Limb (tissue), 2 donors: ENCODE data around the gene DRD2.

Source experiments
- DNase-seq, 2 donors: peaks; one replicate each; pipeline ENCODE4 v3.0.0-alpha.2; 2016; ENCODE audit errors: extremely low spot score in 2 of 2

Gene DRD2

DNA sequence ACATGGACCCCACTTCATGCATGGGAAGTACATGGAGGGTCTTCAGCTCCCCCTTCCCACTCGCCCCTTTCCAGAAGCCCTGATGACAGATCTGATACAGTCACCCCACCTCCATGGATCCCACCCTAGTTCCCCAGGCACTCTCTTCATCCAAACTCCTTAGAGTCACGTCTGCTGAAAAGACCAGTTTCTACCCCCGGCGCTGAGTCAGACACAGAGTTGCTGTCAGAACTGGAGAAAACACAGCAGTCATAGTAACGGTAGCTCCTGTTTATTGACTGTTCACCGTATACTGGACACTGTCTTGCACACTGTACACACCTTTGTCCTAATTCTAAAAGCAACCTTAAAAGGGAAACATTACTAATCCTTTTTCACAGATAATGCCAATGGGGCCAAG lies 29.1 kb downstream of the DRD2 start:
- no peak for DNase-seq

DNA sequence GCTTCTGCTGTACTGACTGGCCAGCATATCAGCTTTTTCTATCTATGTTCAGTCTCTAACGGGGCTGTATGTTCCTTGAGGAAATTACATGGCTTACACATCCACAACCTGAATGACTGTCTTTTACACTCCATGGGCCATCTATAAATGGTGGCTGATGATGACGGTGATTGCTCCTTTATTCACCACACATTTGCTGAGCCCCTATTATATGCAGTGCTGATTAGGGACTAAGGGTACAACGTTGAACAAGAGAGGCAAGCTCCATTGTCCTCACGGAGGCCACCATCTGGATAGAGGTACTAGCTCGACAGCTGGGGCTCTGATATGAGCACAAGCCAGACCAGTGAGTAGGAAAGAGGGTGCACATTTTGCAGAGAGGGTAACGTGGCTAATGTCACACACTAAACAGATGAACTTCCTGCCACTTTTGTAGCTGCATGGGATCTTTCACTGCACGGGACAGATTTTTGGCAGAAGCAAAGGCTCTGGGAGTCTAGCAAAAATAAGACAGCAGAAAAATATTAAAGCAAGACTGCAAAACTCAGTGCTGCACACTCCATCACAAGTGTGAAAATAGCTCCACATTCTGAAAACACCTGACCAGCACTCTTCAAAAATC lies 30.6 kb downstream of the DRD2 start:
- DNase-seq = no peak

DNA sequence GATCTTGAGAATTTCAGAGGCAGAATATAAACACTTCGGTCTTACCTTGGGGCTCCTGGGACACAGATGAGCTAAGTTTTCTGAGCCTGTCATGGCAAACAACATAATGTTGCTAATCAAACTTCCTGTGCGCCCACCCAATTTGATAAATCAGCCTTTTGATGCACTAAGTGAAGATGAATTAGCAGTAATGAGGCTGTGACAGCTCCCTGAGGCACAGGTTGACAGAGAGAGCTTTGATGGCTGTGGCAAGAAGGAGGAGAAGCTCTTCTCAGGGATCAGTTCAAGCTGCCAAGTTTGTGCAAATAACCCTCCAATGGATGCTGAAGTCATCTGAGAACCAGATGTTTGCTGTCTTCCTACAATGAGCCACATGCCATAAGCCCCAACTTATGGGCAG lies 34.4 kb downstream of the DRD2 start:
- DNase-seq = no peak

DNA sequence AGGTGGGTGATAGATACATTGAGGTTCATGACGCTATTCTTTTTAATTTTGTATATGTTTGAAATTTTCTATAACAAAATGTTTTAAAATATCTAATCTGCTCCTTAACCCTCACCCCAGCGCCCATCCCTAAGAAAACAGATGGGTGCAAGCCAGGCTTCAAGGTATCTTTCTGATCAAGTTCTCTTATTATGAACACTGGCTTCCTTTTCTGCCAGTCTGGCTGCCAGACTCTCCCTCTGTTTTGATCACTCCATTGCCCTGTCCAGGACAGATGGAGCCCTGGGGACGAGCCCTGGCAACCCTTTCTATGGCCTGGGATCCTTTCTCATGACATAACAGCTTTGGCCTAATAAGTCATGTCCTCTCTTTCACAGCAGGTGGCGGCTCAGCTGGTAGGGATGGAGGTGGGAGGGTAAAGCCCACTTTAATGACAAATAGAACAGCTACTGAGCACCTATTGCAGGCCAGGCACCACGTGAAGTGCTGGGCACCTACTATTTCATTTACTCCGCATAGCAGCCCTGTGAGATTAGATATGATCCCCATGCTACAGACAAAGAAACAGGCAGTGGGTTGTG lies 38.4 kb downstream of the DRD2 start:
- DNase-seq = no peak

DNA sequence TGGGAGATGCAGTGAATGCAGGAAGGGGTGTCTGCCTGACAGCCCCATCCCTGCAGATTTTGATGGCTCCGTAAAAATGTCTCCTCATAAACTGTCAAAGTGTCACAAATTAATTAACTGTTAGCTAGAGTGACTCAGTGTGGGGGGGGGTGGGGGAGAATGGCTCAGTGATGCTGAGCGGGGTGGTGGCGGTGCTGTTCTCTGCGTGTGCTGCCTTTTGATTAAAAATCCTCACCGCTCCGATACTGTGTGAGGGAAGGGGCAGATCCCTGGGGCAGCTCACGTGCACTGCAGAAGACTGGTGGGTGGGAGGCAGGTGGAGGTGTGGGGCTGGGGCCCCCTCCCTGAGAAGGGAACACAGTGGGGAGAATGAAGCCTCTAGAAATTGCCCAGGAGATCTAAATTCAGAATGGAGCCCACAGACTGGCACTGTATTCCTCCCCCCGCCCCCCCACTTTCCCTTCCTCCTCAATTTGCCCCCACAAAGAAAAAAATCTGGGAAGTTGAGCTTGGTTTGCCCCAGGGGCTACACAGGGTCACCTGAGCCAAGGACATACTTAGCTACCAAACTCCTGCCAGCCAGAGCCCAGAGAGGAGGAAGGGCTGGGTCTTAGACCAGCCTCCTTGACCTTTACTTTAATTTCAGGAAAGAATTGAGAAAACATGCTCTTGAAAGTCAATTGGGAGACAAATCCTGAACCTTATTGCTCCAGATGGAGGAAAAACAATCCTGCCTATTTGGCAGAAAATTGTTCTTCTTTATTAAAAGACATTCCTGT lies 39.8 kb downstream of the DRD2 start:
- DNase-seq = no peak

GRCh38 chr11:113431746-113432145 lies 43.5 kb downstream of the DRD2 start:
- DNase-seq = no peak

- DNase-seq = no peak
Observed at GRCh38 chr11:113426686-113427085, 48.5 kb downstream of the DRD2 start.

- DNase-seq = no peak
Observed at GRCh38 chr11:113420808-113421207, 54.4 kb downstream of the DRD2 start.

- DNase-seq = no peak
Observed at GRCh38 chr11:113419454-113420003, 55.7 kb downstream of the DRD2 start.

- DNase-seq = no peak
Observed at GRCh38 chr11:113417428-113417827, 57.8 kb downstream of the DRD2 start.

DNA sequence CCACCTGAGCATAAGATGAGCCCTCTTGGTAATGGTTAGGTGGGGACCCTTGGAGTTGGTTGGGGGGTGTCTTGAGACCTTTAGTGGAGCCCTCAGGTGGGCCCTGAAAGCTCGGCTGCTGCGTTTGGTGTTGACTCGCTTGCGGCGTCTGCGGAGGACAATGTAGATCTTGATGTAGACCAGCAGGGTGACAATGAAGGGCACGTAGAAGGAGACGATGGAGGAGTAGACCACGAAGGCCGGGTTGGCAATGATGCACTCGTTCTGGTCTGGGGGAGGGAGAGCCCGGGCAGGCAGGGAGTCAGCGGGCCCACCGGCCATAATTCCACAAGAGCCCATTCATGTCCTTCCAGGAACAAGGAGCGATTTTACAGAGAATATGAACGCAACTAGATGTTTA lies 59.9 kb downstream of the DRD2 start:
- no peak for DNase-seq

DNA sequence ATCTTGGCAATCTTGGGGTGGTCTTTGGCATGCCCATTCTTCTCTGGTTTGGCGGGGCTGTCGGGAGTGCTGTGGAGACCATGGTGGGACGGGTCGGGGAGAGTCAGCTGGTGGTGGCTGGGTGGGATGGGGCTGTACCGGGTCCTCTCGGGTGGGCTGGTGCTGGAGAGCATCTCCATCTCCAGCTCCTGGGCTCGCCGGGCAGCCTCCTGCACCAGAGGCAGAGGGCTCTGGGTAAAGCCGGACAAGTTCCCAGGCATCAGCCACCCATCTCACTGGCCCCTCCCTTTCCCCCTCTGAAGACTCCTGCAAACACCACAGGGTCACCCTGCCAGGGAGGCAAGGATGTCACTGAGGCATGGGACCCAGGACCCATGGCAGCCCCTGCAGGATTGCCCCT lies 62.5 kb downstream of the DRD2 start:
- no peak for DNase-seq

DNA sequence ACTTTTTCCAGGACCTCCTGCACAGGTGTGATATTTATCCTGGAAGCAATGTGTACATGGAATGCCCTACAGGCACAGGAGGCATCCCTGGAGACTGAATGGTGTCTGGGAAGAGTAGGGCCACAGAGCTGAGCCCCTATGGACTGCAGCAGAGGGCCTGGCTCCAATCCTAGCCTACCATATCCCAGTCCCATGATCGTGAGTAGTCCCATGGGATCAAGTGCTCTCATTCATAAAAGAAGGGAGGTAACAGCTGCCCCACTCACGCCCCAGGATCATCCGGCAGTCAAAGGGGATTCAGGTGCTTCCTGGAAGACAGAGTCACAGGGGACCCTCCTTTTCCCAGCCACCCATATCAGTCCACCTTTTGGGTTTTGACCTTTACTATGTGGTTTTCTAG lies 63.7 kb downstream of the DRD2 start:
- no peak for DNase-seq

DNA sequence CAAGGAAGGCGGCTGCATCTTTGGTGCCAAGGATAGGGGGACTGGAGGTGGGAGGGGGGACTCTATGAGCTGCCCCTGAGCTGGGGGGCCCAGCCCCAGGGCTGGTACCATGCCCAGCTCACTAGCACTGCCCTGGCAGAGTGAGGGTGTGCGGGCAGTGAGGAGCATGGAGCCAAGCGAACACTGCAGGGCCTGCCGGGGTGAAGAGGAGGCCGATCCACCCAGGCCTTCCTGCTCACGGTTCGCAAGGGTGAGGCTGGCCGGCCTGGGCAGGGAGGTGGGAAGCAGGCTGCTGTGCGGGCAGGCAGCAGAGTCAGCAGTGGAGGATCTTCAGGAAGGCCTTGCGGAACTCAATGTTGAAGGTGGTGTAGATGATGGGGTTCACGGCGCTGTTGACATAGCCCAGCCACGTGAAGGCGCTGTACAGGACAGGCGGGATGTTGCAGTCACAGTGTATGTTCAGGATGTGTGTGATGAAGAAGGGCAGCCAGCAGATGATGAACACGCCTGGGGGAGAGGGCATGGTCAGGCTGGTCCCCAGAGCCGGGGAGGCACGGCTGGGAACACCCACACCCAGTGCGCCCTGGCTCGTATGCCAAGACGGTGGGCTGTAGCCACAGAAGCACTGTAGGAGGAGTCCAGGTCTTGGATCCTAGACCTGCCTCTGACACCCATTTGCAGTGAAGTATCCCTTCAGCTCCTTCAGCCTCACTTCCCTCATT lies 64.6 kb downstream of the DRD2 start:
- no peak for DNase-seq

GRCh38 chr11:113409526-113409925 lies 65.7 kb downstream of the DRD2 start:
- DNase-seq = no peak

GRCh38 chr11:113408887-113409286 lies 66.3 kb downstream of the DRD2 start:
- no peak for DNase-seq

DNA sequence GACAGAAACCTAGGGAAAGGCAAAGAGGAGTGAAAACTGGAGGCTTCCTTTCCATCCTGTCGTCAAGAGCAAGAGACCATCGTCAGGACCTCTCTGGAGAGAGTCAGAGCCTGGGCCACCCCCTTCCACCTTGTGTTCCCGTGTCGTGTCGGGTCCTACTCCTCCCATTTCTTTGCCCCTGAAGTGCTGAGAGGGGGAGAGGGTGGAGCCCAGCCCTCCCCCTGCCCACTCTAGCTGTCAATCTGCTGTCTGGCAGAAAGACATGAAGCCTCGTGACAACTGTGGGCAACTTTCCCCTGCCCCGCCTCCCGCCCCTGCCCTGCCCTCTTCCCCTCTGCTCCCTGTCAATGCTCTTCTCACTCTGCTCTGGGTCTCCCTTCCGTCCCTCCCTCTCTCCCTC lies 67.0 kb downstream of the DRD2 start:
- DNase-seq = no peak

DNA sequence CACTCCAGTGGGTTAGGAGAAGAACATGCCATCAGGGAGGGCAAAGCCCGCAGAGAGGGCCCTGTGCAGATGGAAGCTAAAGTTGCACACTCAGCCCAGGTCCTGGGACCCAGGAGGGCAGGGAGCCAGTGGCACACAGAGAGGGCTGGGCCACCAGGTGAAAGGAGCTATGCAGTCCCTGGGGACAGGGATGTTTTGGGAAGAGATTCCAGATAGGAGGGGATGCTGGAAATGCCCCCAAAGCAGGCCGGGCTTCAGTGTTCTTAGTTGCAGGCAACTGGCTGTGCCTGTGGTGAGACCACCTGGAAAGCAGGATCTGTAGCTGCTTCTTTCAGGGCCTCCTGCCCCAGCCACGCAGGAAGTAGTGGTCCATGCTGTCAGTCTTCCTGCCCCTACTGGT lies 68.0 kb downstream of the DRD2 start:
- DNase-seq = no peak

GRCh38 chr11:113405724-113406478 lies 69.3 kb downstream of the DRD2 start:
- no peak for DNase-seq

DNA sequence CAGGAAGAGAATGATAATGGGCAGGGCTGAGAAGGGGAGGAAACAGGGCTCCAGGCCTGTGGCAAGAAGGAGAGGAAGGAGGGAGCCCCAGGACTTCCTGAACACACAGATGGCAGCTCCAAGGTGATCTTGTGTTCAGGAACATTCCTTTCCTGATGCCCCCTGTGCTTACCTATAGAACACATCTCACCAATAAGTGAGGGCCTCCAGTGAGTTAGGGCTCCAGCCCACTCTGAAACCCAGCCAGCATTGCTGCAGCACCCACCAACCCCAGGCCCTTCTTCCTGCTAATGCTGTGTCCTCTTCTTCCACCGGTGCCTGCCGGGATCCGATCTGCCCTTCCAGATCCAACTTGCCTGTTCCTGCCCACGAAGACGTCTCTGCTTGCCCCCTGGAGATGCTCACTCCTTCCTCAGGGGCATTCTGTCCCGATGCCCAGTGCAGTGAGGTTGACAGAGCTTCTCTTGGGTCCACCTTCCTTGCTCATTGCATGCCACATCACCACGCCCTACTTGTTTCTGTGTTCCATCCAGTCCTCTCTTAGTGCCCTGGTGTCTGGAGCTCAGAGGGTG lies 70.3 kb downstream of the DRD2 start:
- no peak for DNase-seq

GRCh38 chr11:113401718-113402117 lies 73.5 kb downstream of the DRD2 start:
- peak in 1 of 2 donors; percentile 49 for DNase-seq
